Kidney (tissue), 14 donors: ENCODE results near the gene HPF1. TPM values are rescaled to one million over a fixed set of nuclear protein-coding genes. Genes with fewer than 3 reads are reported as not detected.

ENCODE experiments used
- DNase-seq, 5 donors: peaks; one replicate each; pipeline ENCODE4 v3.0.0-alpha.2; 2013 to 2020
- FAIRE-seq: peaks from 2 replicates; lab custom pipeline; 2012; peaks lifted over from hg19 to GRCh38; lab: Jason Lieb, UNC
- H3K27ac ChIP-seq, 2 donors: one replicate each; pipeline ENCODE4 v1.7.0; 2013; ENCODE audit warnings: low read depth in 2 of 2, low read length in 2 of 2, inconsistent platforms in 1 of 2
- H3K27me3 ChIP-seq: one replicate; pipeline ENCODE4 v1.7.1; 2013; ENCODE audit warnings: low read length, inconsistent platforms; ENCODE audit not compliant: control insufficient read depth, insufficient read depth
- H3K36me3 ChIP-seq, 3 donors: one replicate each; pipeline versions ENCODE4 v1.7.0 to v1.7.1; 2013; ENCODE audit warnings: low read length in 3 of 3, control low read depth in 1 of 3, inconsistent platforms in 1 of 3; ENCODE audit not compliant: insufficient read depth in 3 of 3, control insufficient read depth in 2 of 3
- H3K4me1 ChIP-seq, 3 donors: one replicate each; pipeline versions ENCODE4 v1.7.0 to v1.7.1; 2013; ENCODE audit warnings: low read length in 3 of 3, inconsistent platforms in 1 of 3, low read depth in 1 of 3; ENCODE audit not compliant: control insufficient read depth in 2 of 3, insufficient read depth in 2 of 3
- H3K4me3 ChIP-seq, 3 donors: one replicate each; pipeline versions ENCODE4 v1.7.0 to v1.8.1; 2013; ENCODE audit warnings: low read length in 3 of 3, control low read depth in 1 of 3, inconsistent platforms in 1 of 3
- H3K9ac ChIP-seq, 3 donors: one replicate each; pipeline versions ENCODE4 v1.7.0 to v1.7.1; 2013; ENCODE audit warnings: low read length in 3 of 3, control low read depth in 1 of 3, inconsistent platforms in 1 of 3
- H3K9me3 ChIP-seq, 3 donors: one replicate each; pipeline versions ENCODE4 v1.7.0 to v1.7.1; 2013; ENCODE audit warnings: low read length in 3 of 3, control low read depth in 1 of 3, inconsistent platforms in 1 of 3; ENCODE audit not compliant: control insufficient read depth in 2 of 3, insufficient read depth in 1 of 3
- CTCF ChIP-seq: IDR thresholded peaks from 3 replicates; pipeline ENCODE4 v1.5.1; 2012; ENCODE audit warnings: mild to moderate bottlenecking, moderate library complexity, borderline replicate concordance; ENCODE audit not compliant: insufficient read depth; ENCODE audit errors: extremely low read depth
- intact Hi-C: fragments of 100-400 bp; cut with DNase I; formaldehyde crosslinking; loops from one replicate; pipeline ENCODE4 v1.11.1; 2022
- polyA plus RNA-seq: library from polyadenylated mRNA; stranded (reverse); fragments of 350-450 nt; fragmentation: Illumina TruSeq; extraction: RNeasy Lipid Tissue Mini Kit (QIAGEN cat#74804); gene quantifications from one replicate; pipeline ENCODE4 v1.2.3, GENCODE V29; 2014; ENCODE audit warnings: low read depth, low replicate concordance; ENCODE audit not compliant: insufficient read depth
- total RNA-seq: library from RNA; stranded (reverse); fragmentation: NEBNext Ultra II Directional; extraction: Animal tissue kit (Norgen Biotek cat#: 25700); gene quantifications from one replicate; pipeline ENCODE4 v1.2.1, GENCODE V29; 2021
- donor health status: control.
- donor health status: control.
- donor health status: control.
- donor health status: control.
- donor health status: control.
- donor health status: DM: yes; HTN: yes; CAD: no.
- donor health status: Normal renal cell carcinoma (clear cell type).

HPF1 gene
- total and polyA plus RNA-seq, 2 donors from 2014 or later = 21.9 to 27.6 TPM

- no peak for TF ChIP-seq CTCF
- Histone ChIP-seq H3K4me3 (no peak overlapping the region), H3K27me3 (no peaks in the 10 kb centered on the region), H3K27ac (no peak overlapping the region), H3K9ac (no peak overlapping the region), H3K36me3 (no peaks in the 10 kb centered on the region), H3K4me1 (no peaks in the 10 kb centered on the region), H3K9me3 (no peaks in the 10 kb centered on the region)
- DNase-seq = no peak
- no peak for FAIRE-seq
- intact Hi-C loops = no loop called here
These were observed 9.0 kb upstream of the HPF1 start for GRCh38 chr4:169766741-169767140.

- FAIRE-seq (no peak), DNase-seq (no peak)
- no peak overlapping the region for H3K4me3 ChIP-seq
- intact Hi-C loops = no loop called here
- no peaks in the 10 kb centered on the region for H3K27me3 ChIP-seq
- H3K27ac ChIP-seq = no peak overlapping the region
- no peaks in the 10 kb centered on the region for H3K4me1 ChIP-seq
- H3K9me3 ChIP-seq = no peaks in the 10 kb centered on the region
- no peaks in the 10 kb centered on the region for H3K36me3 ChIP-seq
- no peak overlapping the region for H3K9ac ChIP-seq
- no peak for TF ChIP-seq CTCF
These were observed 8.1 kb upstream of the HPF1 start for GRCh38 chr4:169765835-169766234.

GRCh38 chr4:169761846-169762245, 4.1 kb upstream of the HPF1 start:
- Histone ChIP-seq H3K27ac (no peak overlapping the region), H3K9ac (no peak overlapping the region), H3K27me3 (no peaks in the 10 kb centered on the region), H3K9me3 (no peaks in the 10 kb centered on the region), H3K4me1 (peaks cover 0 to 2% (median under 1%) of the 10 kb centered on the region in 3 donors), H3K4me3 (no peak overlapping the region), H3K36me3 (no peaks in the 10 kb centered on the region)
- intact Hi-C loops = no loop called here
- no peak for DNase-seq
- no peak for TF ChIP-seq CTCF
- no peak for FAIRE-seq

GRCh38 chr4:169758401-169758962, 738 bp upstream of the HPF1 start:
- Histone ChIP-seq H3K4me1 (peaks cover 4 to 10% (median 5%) of the 10 kb centered on the region in 3 donors), H3K27ac (no peak overlapping the region), H3K9me3 (no peaks in the 10 kb centered on the region), H3K36me3 (no peaks in the 10 kb centered on the region), H3K27me3 (no peaks in the 10 kb centered on the region), H3K4me3 (peak overlapping the region in 2 of 3 donors; percentile 47 to 93), H3K9ac (no peak overlapping the region)
- peak in 2 of 5 donors; percentile 1 to 5 for DNase-seq
- intact Hi-C loops = no loop called here
- FAIRE-seq = no peak
- no peak for TF ChIP-seq CTCF
